ENCODE data around the gene PHF23. TPM values are rescaled to one million over a fixed set of nuclear protein-coding genes. Genes with fewer than 3 reads are reported as not detected.
A peak's percentile ranks its signal among the peaks of the same experiment; 100 is the strongest.

The PHF23 gene
- total and polyA plus RNA-seq, 12 donors = 16.1 to 25.0 (median 22.6) TPM

- Histone ChIP-seq H3K4me1 (peaks cover 14 to 65% (median 52%) of the 10 kb centered on the region in 9 donors), H3K27ac (peak overlapping the region; percentile 16 to 100 (median 94)), H3K9me3 (no peaks in the 10 kb centered on the region), H3K27me3 (no peaks in the 10 kb centered on the region), H3K4me3 (peak overlapping the region; percentile 16 to 99 (median 96)), H3K36me3 (peaks cover 0 to 37% (median 0%) of the 10 kb centered on the region in 9 donors)
- intact Hi-C loops (cut with DNase I) = no loop called here
- TF ChIP-seq, protein P1, sequence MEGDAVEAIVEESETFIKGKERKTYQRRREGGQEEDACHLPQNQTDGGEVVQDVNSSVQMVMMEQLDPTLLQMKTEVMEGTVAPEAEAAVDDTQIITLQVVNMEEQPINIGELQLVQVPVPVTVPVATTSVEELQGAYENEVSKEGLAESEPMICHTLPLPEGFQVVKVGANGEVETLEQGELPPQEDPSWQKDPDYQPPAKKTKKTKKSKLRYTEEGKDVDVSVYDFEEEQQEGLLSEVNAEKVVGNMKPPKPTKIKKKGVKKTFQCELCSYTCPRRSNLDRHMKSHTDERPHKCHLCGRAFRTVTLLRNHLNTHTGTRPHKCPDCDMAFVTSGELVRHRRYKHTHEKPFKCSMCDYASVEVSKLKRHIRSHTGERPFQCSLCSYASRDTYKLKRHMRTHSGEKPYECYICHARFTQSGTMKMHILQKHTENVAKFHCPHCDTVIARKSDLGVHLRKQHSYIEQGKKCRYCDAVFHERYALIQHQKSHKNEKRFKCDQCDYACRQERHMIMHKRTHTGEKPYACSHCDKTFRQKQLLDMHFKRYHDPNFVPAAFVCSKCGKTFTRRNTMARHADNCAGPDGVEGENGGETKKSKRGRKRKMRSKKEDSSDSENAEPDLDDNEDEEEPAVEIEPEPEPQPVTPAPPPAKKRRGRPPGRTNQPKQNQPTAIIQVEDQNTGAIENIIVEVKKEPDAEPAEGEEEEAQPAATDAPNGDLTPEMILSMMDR (IDR thresholded peaks at IDR 0.05) = no peak
- ATAC-seq (no peak), DNase-seq (no peak)
- whole genome bisulfite sequencing, 2 donors = 23 to 29% methylated on average over 6 of the region's 6 CpGs
Measured at GRCh38 chr17:7237266-7237760, 1.9 kb downstream of the PHF23 start.

DNA sequence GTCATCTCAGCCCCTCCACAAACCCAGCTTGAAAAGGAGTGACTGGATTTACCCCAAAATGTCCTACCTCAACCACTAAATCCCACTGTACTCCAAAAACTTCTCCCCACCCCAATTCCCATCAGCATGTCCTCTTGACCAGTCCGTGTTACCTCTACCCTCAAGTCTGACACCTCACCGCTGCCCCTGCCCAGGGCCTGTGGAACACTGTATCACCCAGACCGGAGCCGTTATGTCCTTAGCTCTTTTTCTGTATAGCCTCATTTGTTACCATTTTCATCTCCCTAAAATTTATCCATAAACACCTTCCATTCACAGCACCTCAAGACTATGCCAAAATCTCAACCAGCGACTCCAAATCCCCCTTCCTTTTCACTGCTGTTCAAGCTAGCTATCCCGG is 2.4 kb downstream of the PHF23 start:
- ATAC-seq = no peak
- Histone ChIP-seq H3K36me3 (peaks cover 0 to 37% (median 0%) of the 10 kb centered on the region in 9 donors), H3K4me3 (peak overlapping the region in 3 of 10 donors; percentile 96 to 99 (median 97)), H3K27ac (peak overlapping the region in 6 of 10 donors; percentile 92 to 100 (median 95)), H3K4me1 (peaks cover 14 to 70% (median 57%) of the 10 kb centered on the region in 9 donors), H3K9me3 (no peaks in the 10 kb centered on the region), H3K27me3 (no peaks in the 10 kb centered on the region)
- TF ChIP-seq, protein P1 (IDR thresholded peaks at IDR 0.05) = no peak
- intact Hi-C loops (cut with DNase I) = no loop called here
- WGBS, 2 donors = 87 to 88% methylated on average over 6 of the region's 6 CpGs
- DNase-seq = no peak

GRCh38 chr17:7235693-7236665 is 3.3 kb downstream of the PHF23 start:
- Histone ChIP-seq H3K36me3 (peaks cover 0 to 34% (median 0%) of the 10 kb centered on the region in 9 donors), H3K4me1 (peaks cover 9 to 68% (median 53%) of the 10 kb centered on the region in 9 donors), H3K27me3 (no peaks in the 10 kb centered on the region), H3K9me3 (no peaks in the 10 kb centered on the region), H3K27ac (no peak overlapping the region), H3K4me3 (no peak overlapping the region)
- TF ChIP-seq, protein P1 (IDR thresholded peaks at IDR 0.05) = no peak
- ATAC-seq (no peak), DNase-seq (no peak)
- WGBS, 2 donors = 86 to 89% methylated on average over 22 of the region's 22 CpGs
- intact Hi-C loops (cut with DNase I) = no loop called here

- Histone ChIP-seq H3K27ac (peak within 1 kb of the TSS; percentile 31 to 95 (median 86)), H3K9me3 (no peaks in the 10 kb centered on the region), H3K36me3 (peaks cover 0 to 35% (median 12%) of the 10 kb centered on the region in 9 donors), H3K27me3 (no peaks in the 10 kb centered on the region), H3K4me3 (peak within 1 kb of the TSS; percentile 57 to 94 (median 86)), H3K4me1 (peaks cover 0 to 56% (median 41%) of the 10 kb centered on the region in 9 donors)
- intact Hi-C loops (cut with DNase I) = no loop called here
- TF ChIP-seq, protein P1 (IDR thresholded peaks at IDR 0.05) = no peak
- 0% methylated on average over 54 to 72 of the region's 72 CpGs for WGBS, 2 donors
- ATAC-seq = peak; percentile 64 to 79 (median 71)
- peak; percentile 94 to 96 for DNase-seq
Measured at GRCh38 chr17:7234083-7234951, 4.9 kb downstream of the PHF23 start, which contains the start of gene DVL2. Gene DVL2, minus strand, starts transcription at chr17:7234517. Its CDS starts 255 bp downstream, at chr17:7234262.

Data from heart right ventricle (tissue), 16 donors.